GM12873 (cell line): ENCODE measurements around the gene FER.

Source experiments
- CTCF ChIP-seq: IDR thresholded peaks from 2 replicates; pipeline ENCODE4 v1.5.1; 2012; ENCODE audit warnings: low read depth, mild to moderate bottlenecking, moderate library complexity, low read length, control low read depth; ENCODE audit not compliant: insufficient read depth; ENCODE audit errors: missing control alignments

The FER gene

GRCh38 chr5:108797986-108798385 lies 50.3 kb downstream of the FER start:
- no peak for TF ChIP-seq CTCF

- TF ChIP-seq CTCF, result no peak
These were observed 51.0 kb downstream of the FER start for GRCh38 chr5:108798513-108799265.

GRCh38 chr5:108801301-108801700 lies 53.6 kb downstream of the FER start:
- TF ChIP-seq CTCF, result no peak

- TF ChIP-seq CTCF, result no peak
These were observed 54.1 kb downstream of the FER start for GRCh38 chr5:108801776-108802175.

GRCh38 chr5:108810717-108811116 lies 63.0 kb downstream of the FER start:
- TF ChIP-seq CTCF, result no peak

GRCh38 chr5:108813673-108814072 lies 66.0 kb downstream of the FER start:
- no peak for TF ChIP-seq CTCF

- TF ChIP-seq CTCF, result no peak
These were observed 66.9 kb downstream of the FER start for GRCh38 chr5:108814551-108814950.
